ENCODE data around the gene KIAA0825. TPM values are rescaled to one million over a fixed set of nuclear protein-coding genes. Genes with fewer than 3 reads are reported as not detected.

The KIAA0825 gene
- total RNA-seq, 1 experiment from 2014 or later, result 2.3 TPM

DNA sequence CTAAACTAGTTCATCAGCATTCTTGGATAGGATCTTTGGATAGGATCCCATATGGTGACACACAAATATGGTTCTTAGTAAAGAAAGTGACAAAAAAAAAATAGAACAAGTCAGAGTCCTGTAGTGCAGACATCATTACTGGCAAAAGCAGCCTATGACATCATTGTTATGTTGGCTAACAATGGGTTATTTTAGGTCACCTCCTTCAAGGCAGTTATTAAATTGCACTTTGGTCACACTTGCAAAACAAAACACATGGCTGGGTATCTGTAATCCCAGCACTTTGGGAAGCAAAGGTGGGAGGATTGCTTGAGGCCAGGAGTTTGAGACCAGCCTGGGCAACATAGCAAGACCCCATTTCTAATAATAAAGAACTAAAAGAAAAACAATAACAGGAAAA is 185.9 kb downstream of the KIAA0825 start:
- DNase-seq (ENCODE audit: low spot score), result peak; percentile 65

DNA sequence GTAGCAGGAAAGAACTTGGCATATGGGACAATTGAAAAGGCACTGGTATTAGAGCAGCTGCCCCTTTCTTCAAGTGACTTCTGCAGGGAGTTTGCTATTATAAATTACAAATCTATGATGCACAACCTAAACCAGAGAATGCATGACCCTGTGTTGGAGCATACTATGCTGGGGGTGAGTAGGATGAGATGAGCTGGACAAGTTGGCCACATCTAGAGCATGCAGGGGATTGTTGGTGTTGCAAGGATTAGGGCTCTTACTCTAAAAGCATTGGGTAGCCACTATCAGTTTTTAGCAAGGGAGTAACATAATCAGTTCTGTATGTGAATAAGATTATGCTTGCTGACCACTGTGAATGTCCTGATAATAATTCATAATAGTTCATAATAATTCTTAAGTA is 186.7 kb downstream of the KIAA0825 start:
- DNase-seq (ENCODE audit: low spot score), result no peak

DNA sequence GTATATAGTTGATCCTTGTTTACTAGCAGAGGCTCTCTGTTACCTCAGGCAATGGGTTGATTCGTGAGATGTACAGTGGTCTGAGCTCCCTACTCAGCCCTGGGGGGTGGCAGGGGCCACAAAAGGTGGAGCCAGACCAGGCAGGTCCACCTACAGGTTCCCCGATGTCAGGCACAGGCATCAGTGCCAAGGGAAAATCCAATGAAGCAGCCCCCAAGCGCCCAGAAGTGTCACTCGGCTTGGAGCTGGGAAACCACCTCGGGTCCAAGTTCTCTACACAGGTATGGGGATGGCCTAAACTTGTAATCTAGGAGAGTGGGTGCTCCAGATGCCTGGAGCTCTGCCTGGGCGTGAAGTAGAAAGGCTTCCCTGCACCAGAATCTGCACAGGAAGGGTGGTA is 188.8 kb downstream of the KIAA0825 start:
- no peak for DNase-seq (ENCODE audit: low spot score)

DNA sequence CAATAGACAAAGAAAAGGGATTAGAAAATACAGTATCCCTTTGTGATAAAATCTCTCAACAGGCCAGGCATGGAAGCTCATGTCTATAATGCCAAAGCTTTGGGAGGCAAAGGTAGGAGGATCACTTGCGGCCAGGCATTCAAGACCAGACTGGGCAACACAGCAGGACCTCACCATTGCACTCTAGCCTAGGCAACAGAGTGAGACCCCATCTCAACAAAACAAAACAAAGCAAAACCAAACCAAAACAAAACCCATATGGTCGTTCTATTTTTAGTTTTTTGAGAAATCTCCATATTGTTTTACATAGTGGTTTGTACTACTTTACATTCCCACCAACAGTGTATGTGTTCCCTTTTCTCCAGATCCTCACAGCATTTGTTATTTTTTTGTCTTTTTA is 193.0 kb downstream of the KIAA0825 start:
- no peak for DNase-seq (ENCODE audit: low spot score)

DNA sequence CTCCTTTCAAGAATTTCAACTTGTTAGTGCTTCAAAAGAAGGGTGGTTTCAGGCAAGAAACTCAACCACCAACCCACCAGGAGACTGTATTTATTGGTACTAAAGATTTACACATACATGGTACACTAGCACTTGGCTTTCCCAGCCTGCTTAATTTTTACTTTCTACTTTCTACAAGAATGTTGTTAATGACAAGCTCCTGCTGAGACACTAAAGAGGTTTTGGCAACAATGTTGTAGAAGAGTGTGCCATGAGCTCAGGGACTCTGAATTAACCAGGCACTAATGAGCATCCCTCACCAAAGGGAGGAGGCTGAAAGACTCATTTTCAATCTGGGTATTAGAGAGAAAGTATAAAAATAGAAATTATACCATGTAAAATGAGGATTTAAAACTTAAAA is 195.0 kb downstream of the KIAA0825 start:
- no peak for DNase-seq (ENCODE audit: low spot score)

DNA sequence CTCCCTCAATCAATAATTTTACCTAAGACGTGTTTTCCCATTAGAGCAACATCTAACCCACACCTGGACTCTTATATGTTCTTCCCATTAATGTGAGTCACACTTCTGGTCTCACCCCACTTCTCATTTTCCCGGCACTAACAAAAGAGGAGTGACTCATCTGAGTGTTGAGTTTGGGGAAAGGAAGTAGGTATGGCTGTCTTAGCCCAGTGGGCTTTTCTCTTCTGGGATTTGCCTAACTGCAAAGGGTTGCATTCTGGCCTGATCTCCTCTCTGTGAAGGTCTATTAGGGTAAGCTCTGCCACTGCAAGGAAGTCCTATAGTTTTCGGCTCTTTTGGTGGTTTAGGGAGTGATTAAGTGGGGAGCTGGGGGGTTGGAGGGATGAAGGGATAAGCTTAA is 195.6 kb downstream of the KIAA0825 start:
- DNase-seq (ENCODE audit: low spot score), result peak; percentile 47

DNA sequence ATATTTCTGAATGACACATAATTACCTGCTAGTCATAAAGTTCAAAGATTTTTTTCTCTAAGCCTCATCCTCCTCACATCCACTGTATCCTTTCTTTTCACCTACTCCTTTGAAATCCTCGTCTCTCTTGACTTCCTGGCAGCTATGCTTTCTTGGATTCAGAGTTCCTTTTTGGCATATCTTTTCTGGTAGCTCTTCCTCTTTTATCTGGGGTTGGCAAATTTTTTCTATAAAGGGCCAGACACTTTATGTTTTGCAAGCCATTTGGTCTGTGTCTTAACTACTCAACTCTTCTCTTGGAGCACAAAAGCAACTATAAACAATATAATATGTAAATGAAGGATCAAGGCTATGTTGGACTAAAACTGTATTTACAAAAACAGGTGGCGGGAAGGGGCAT is 197.5 kb downstream of the KIAA0825 start:
- DNase-seq (ENCODE audit: low spot score), result no peak

DNA sequence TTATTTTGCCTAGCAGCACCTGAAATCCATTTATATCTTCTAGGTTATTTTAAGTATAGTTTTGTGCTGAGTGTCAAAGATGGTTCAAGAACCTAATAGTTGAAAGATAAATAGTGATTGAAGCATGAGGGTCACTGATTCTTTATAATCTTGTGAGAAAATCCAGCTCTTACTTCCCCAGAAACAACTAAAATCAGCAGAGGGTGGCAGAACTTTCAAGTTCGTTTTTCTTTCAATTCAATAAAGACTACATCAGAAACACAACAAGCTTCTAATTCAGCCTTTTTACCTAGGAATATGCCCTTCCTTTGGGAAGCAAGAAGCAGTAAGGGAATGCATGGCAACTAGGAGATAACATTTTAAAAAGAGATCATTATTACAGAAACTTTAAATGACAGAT is 202.6 kb downstream of the KIAA0825 start:
- no peak for DNase-seq (ENCODE audit: low spot score)

DNA sequence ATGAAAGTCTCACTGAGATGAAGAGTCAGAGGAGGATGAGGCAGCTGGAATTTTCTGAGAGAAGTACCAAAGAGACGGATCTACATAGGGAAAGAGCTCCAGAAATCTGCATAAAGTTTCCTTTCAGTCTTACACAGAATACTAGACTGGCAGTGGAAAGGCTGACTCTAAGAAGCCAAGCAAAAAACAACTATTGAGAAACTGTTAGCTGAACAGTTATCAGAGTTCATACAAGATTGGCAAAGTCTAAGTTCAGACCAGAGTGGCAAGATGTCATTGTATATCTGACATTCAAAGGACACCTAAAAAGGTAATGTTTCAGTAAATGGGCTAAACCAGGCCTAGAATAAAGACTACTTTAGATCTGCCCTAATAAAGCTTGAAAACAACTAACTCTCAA is 209.0 kb downstream of the KIAA0825 start:
- DNase-seq (ENCODE audit: low spot score), result no peak

DNA sequence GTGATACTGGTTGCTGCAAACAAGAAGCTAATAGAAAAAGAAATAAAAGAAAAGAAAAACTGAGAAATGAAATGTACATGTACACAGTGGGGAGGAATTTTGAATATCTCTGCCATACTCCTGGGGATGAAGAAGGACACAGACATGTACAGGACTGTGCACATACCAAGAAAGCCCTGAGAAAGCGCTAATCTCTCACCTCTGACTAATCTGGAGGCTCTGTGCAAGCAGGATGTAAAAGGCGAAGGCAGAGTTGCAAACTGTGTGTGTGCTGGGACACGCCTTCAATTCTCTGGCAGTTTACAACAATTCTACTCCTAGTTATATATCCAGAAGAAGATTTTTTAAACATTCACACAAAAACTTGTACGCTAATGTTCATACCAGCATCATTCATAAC is 211.4 kb downstream of the KIAA0825 start:
- no peak for DNase-seq (ENCODE audit: low spot score)

DNA sequence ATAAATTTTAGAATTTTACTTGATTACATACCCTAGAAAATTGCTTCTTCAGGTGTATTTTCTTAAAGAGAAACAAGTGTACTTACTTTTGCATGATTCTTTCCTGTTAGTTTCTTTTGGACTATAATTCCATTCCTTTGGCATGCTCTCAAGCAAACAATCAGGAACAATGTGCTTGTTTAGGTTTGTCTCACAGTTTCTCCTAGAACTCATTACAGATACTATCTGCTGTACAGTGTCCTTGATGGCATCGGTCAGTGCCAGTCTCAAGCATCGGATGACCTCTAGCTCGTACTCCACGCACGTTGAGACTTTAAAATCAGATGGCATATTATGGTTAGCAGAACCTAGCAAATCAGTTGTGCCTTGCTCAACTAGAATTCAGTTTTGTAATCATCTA is 214.9 kb downstream of the KIAA0825 start:
- no peak for DNase-seq (ENCODE audit: low spot score)

DNA sequence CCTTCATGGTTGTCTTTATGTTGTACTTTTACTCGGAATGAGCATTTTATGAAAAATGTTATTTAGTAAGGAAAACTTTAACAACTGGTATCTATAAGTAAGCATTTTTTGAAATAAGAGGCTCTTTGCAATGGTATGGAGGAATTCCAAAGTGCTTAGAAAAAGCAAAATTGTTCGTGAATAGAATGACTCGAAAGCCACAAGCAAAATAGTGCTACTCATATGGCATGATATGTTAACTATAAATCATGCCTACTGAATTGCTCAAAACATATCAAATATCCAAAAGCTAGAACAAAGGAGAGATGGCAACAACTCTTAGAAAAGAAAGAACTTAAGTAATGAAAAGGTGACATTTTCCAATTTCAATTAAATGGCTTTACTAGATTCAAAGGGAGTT is 216.3 kb downstream of the KIAA0825 start:
- no peak for DNase-seq (ENCODE audit: low spot score)

DNA sequence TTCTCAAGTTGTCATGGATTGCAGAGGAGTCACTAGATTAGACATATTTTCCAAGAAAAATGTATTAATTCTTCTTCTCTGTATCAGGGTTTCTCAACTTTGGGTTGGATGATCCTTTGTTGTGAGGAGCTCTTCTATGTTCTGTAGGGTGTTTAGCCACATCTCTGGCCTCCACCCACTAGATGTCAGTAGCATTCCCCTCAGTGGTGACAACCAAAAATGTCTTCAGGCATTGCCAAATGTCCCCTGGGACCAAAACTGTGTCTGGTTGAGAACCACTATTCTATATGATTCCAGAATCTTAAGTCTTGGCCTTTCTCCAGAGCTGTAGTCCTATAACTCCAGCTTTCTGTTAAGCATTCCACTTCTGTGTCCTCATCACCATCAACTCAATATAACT is 220.9 kb downstream of the KIAA0825 start:
- DNase-seq (ENCODE audit: low spot score), result no peak

DNA sequence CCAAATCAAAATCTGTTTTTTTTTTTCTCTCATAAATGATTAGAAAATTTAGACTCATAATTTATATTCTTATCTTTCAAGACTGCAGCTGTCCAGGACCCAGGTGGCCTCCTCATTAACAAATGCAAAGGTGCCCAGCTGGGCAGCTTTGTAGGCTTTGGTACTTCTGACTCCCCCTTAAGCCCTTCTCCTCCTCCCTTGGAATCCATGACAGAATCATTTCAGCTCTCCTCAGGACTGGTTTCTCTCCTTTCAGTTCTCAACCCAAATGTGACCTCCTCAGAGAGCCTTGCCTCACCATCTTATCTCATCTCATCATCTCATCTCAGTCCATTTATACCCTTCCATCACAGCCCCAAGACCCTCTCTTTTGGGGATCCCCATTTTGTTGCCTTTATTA is 221.7 kb downstream of the KIAA0825 start:
- no peak for DNase-seq (ENCODE audit: low spot score)

DNA sequence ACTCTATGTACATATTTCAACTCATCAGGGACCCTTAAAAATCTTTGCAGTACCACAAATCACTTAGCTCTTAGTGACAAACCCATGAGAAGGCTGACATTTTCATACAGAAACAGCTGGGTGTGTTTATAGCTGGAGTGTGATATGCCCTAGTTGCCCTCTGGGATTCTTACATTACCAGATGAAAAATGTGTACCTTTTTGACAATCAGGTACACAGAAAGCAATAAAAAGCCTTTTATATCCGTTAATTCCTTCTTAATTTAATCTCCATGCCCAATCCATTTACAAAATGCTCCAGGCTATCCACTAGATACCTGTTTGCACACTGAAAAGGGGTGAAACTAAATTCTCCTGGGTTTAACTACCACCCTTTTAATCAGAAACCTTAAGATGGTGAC is 222.9 kb downstream of the KIAA0825 start:
- no peak for DNase-seq (ENCODE audit: low spot score)

DNA sequence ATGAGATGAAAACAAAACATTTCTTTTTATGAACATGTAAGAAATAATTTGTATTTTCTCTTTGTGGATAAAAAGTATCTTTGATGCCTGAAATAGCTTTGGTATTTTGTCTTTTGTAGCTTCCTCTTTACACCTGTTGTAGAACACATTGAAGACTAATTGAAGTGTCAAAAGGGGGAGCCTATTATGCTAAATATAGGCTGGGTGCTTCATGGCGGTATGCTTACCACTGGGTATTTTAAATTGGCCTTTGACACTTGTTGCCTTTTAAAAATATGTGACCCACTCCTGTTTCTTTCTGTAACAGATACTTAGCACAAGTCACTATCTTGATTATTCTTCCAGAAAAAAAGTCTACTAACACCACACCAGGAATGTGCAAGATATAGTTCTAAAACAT is 226.4 kb downstream of the KIAA0825 start:
- DNase-seq (ENCODE audit: low spot score), result no peak

DNA sequence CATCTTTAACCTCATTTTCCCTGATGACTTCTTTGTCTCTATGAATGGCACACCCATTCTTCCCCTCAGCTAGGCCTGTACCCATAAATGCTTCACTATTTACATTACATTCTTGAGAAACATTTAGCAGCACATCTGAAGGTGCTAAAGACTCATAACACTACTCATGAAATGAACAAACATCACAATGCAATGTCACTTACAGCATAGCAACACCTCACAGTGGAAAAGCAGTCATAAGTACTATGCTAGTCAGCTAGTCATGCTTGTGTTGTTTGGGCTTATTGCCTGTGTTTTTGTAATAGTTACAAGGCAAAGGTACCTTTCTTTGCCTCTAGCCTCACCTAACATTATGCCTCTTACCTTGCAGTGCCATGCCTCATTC is 228.9 kb downstream of the KIAA0825 start:
- no peak for DNase-seq (ENCODE audit: low spot score)

DNA sequence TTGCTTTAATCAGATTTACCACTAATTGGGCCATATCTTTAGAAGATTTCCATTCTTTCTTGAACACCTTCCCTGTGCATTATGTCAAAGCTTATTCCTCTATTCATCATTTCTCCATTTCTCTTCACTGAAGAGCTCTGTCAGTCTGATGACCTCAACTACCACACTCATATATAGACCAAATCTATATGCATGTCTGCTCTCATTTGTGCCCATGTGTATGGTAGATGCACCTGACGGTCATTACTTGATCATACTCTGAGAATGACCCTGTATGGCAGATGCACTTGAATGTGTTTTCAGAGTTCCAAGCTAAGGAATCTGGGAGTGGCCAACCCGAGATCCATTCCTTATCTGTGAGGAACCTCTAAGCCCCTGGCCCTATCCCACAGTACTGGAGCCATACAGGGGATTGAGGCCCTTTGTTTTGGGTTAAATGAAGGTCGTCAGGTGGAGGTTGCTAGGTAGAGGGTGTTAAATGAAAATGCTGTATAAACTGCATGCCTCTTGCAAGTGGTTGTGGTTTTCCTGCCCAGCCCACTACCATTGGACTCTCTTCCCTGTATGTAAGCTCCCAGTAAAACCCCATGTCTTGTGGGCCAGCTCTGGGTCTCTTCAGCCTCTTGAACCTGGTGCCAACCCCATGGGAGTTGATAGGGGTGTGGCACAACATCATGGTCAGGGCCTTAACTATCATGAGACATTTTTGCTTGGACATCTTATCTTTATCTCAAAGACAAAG is 229.5 kb downstream of the KIAA0825 start:
- no peak for DNase-seq (ENCODE audit: low spot score)

DNA sequence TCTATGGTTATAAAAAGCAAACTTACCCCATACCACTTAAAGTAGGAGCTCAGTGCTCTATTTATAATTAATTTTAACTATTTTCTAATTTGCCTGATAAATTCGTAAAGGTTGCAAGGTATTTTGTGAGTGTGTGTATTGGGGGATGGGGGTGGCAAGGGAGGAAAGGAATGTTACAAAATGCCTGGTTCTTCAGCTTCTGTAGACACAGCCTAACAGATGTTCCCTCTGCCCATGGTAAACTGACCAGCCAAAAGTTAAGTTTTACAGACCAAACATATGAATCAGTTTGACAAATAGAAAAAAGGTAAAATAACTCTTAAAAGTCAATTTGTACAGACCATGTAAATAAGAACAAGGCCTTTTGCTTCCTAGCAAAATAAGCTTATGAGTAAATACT is 232.6 kb downstream of the KIAA0825 start:
- DNase-seq (ENCODE audit: low spot score), result no peak

DNA sequence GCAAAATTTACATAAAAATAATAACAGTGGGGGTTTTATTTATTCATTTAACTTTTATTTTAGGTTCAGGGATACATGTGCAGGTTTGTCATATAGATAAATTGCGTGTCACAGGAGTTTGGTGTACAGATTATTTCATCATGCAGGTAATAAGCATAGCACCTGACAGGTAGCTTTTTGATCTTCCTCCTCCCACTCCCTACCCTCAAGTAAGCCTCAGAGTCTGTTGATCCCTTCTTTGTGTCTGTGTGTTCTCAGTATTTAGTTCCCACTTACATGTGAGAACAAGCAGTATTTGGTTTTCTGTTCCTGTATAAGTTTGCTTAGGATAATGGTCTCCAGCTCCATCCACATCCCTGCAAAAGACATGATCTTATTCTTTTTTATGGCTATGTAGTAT is 240.3 kb downstream of the KIAA0825 start:
- no peak for DNase-seq (ENCODE audit: low spot score)

DNA sequence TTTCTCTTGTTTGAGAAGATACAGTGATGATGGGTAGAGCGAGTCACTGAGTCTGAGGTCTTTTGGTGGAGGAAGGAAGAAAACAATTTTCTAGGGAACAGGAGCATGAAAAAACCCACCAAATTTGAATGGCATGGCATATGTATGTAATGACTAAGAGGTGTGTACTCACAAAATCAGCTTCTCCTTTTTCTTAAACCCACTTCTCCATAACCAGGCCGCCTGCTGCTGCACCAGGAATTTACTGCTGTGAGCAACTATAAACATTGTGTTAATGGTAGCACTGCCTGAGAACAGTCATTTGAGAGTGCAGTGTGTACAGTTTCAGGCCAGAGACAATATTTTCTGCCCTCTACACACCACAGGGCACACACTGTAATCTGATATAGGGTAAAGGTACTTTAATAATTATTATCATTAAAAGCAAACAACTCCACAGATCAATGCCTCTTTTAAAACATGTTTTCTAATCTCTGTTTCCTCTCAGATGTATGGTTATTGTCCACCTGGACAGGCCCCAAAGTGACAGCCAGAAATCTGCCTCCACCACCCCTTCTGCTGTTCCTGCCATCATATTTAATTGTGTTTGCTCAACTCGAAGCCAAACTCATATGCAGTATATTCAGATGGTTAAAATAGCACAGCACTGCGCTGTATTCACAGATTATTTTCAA is 241.6 kb downstream of the KIAA0825 start:
- no peak for DNase-seq (ENCODE audit: low spot score)

DNA sequence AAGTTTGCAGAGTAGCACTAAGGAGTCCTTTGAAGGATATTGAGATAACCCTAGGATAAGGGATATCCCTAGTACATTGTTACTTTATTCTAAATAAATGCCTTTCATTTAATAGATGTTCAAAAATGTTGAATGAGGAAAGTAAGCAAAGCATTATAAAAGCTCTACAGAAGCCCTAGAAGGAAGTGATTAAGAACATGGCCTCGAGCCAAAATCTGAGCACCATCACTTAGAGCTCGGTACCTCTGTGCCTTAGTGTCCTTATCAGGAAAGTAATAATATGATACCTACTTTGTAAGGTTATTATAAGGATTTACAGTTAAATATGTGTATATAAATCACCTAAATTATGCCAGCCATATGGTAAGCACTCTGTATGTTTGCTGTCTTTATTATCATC is 242.6 kb downstream of the KIAA0825 start:
- no peak for DNase-seq (ENCODE audit: low spot score)

DNA sequence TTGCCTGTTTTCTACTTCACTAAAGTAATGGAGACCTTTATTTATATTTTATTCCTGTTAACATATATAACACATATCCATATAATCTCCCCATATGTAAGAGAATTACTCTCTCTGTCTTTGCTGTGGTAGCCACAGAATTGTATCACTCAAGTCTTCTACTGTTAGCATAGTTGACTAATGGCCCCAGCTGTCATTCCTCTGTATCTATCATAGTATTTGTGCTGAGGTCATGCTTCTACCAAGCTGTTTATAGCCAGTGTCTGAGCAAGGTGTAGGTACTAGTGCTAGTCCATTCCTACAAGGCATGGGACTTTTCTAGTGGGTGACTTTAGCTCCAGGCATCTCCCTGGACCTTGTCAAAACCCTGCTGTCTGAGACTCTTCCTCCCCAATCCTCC is 244.1 kb downstream of the KIAA0825 start:
- DNase-seq (ENCODE audit: low spot score), result no peak

DNA sequence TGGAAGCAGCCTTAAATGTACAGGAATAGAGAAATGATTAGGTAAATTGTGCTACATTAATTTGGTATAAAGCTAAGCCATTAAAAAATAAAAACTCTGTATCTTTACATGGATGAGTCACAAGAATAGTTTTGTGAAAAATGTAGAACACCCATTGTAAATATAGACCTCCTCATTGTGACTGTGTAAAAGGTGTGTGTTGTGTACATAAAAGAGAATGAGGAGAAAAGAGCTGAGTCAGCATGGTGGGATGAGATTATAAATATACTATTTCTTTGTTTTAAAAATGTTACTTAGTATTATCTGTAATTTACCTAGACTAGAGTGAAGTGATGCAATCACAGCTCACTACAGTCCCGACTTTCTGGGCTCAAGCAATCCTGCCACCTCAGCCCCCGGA is 250.5 kb downstream of the KIAA0825 start:
- no peak for DNase-seq (ENCODE audit: low spot score)

Measured in H4 (cell line).